Middle frontal gyrus (tissue), 1 donor: ENCODE measurements around the gene CACNA1B.

Source experiments
- DNase-seq: peaks from one replicate; pipeline ENCODE4 v3.0.0-alpha.2; 2015; ENCODE audit warnings: low spot score; ENCODE audit errors: extremely low spot score

Gene CACNA1B

DNA sequence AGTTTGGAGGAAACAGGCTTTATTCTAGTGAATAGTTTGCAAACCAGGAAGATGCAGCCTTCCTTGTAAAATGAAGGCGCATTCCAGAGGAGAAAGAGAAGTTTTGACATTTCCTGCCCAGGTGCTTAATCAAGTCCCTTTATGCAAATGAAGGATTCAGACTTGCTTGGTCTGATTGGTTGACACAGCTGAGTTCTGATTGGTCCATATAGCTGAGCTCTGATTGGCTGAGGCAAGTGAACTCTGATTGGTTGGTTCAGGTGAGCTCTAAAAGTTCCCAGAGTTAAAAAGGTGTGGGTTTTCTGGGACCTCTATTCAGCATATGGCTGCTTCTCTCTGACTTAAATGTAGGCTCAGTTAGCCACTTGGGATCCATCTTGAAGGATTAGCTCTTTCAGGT lies 151.0 kb downstream of the CACNA1B start:
- no peak for DNase-seq

DNA sequence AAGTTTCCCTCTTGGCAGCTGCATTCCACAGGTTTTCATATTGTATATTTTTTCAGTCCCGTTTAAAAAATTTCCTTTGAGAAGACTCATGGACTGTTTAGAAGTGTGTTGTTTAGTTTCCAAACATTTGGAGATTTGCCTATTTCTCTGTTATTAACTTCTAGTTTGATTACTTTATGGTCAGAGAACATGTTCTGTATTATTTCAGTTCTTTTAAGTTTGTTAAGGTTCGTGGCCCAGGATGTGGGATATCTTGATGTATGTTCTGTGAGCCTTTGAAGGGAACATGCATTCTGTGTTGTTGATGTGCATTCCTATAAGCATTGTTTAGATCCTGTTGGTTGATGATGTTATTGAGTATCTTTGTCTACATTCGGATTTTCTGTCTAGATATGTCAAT lies 153.6 kb downstream of the CACNA1B start:
- DNase-seq = no peak

DNA sequence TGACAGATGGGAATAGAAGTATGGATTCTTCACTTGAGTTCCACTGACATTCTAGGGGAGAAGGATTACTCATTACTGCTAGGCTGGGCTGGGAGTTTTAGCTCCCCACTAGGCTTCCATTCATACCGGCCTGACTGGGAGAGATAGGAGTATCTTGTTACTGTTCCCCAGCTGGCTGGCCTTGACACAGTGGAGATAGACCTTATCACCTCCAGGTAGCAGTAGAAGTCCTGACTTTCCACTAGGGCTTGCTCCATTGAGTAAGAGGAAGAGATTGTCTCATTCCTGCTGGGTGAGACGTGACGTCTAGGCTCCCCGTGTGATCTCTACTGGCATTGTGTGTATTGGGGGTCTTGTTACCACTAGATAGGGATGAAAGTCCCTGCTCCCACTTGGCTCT lies 156.4 kb downstream of the CACNA1B start:
- no peak for DNase-seq

DNA sequence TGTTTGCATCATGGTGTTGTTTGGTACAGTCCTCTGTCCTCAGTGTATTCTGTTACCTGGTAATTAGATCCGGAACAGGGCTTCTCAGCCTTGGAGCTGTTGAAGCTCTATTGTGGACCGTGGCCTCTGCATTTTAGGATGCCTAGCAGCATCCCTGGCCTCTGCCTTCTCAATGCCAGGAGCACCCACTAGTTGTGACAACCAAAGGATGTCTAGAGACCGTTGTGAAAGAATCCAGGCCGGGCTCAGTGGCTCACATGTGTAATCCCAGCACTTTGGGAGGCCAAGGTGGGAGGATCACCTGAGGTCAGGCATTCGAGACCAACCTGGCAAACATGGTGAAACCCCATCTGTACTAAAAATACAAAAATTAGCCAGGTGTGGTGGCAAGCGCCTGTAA lies 159.6 kb downstream of the CACNA1B start:
- DNase-seq = no peak

DNA sequence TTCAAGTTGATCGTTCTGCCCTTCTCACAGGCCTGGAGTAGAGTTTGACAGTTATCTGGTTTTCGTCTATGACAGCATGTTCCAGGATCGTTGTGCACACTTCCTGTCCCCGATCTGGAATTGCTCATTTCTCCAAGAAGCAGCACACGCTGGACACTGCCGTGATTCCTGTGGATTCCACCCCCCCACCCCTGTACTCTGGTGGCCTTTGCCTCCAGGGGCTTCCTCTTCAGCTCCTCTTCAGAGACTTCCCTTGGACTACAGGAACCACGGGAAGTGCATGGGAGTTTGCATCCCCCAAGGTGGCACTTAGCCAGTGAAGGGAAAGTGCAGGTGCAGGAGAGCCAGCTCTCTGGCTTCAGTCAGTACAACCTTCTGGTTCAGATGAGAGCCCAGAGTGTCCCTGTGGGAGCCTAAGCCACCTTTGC lies 160.7 kb downstream of the CACNA1B start:
- no peak for DNase-seq

DNA sequence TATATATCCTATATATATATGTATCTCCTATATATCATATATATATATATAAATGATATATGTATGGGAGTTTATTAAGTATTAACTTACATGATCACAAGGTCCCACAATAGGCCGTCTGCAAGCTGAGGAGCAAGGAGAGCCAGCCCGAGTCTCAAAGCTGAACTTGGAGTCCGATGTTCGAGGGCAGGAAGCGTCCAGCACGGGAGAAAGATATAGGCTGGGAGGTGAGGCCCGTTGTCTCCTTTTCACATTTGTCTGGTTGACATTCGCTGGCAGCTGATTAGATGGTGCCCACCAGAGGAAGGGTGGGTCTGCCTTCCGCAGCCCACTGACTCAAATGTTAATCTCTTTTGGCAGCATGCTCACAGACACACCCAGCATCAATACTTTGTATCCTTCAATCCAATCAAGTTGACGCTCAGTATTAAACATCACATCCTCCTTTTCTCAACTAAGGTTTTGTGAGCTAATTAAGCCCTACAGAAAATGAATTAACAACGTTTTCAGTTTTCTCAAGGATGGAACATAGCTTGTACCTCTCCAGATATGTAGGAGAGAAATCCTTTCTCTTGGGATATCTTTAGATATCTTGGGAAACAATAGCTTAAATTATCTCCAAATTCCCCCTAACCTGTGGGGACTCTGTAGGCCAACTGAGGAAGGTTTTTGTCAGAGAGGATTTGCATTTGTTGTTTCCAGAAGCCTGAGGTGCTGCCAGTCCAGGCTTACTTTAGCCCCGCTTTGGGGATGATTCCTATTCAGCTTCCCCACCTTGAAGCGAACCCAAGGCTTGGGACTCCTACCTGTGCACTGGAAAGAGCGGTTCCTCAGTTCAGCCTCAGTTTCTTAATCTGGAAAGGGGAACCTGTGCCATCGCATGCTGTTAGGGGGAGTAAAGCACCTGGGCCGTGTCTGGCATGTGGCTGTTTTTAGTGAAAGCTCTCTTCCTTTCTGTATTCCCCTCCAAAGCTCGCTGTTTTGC lies 163.2 kb downstream of the CACNA1B start:
- no peak for DNase-seq

DNA sequence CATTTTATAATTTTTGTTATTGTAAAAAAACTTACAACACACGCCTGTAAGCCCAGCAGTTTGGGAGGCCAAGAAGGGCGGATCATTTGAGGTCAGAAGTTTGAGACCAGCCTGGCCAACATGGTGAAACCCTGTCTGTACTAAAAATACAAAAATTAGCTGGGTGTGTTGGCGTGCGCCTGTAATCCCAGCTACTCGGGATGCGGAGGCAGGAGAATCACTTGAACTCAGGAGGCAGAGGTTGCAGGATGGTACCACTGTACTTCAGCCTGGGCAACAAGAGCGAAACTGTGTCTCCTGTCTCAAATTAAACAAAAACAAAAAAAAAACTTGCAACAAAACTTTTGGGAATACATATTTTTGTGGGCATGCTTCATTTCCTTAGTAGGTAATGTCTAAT lies 164.6 kb downstream of the CACNA1B start:
- no peak for DNase-seq

DNA sequence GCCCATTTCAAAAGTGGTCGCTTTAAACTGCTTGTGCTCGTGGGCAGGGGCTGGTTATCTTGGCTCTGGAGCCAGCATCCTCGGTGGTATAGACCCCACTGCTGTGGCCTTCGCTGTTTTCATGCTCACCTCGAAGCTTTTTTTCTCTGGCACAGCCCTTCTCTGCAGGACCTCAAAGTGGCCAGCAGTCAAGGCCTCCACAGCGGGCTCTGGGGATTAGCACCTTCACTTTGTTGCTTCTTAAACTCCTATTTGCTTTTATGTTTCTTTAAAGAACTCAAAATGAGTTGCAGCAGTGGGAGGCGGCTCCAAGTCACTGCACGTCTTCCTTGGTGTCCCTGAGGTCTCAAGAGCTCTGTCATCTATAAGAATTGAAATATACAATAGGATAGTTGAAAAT lies 165.1 kb downstream of the CACNA1B start:
- DNase-seq = no peak

DNA sequence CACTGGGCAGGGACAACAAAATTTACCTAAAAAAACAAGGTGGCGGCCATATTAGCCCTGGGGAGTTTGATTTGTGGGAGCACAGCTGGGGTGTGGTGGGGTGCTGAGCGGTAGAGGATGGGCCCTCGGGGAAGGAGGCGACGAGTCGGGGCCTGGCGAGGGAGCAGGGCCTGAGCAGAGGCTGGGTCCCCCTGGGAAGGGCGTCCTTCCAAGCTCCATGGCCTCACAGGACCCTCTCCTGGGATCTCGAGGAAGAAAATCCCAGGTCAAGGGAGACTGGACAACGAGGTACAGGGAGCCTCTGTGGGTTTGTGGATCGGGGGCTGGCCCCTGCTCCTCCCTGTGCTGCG lies 165.5 kb downstream of the CACNA1B start:
- DNase-seq = no peak

DNA sequence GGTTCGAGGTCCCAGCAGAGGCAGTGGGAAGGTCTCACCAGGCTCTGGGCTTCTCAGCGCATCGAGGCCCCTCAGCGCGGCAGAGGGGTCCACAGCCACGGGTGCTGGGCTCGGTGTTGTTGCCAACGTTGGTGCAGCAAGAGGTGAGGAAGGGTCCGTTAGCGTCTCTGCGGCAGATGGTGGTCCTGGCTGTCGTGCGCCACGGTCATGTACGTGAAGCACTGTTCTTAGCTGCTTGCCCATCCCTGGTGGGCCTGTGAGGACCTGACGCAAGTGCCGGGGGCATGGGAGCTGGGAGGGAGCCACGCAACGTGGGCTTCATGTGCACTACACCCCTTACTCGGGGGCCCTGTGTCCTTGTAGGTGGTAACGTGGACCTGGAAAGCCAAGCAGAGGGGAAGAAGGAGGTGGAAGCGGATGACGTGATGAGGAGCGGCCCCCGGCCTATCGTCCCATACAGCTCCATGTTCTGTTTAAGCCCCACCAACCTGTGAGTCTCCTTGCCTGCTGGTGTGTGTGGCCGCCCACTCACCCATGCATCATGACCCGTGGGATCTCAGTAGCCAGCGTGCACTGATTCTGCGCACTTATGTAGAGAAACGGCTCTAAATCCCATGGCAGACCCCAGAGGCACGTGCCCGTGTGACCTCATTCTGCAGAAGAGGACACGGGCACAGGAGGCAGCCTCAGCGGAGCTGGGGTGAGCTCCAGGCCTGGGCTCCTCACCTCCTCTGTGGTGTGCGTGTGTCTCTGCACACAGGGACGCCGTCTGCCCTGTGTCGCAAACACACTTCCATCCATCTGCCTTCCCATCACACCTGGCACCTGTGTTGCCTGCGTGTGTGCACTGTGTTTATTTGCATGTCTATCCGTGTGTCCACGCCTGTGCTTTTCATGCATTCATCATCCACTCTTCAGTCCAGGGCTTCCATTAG lies 166.1 kb downstream of the CACNA1B start:
- DNase-seq = no peak

DNA sequence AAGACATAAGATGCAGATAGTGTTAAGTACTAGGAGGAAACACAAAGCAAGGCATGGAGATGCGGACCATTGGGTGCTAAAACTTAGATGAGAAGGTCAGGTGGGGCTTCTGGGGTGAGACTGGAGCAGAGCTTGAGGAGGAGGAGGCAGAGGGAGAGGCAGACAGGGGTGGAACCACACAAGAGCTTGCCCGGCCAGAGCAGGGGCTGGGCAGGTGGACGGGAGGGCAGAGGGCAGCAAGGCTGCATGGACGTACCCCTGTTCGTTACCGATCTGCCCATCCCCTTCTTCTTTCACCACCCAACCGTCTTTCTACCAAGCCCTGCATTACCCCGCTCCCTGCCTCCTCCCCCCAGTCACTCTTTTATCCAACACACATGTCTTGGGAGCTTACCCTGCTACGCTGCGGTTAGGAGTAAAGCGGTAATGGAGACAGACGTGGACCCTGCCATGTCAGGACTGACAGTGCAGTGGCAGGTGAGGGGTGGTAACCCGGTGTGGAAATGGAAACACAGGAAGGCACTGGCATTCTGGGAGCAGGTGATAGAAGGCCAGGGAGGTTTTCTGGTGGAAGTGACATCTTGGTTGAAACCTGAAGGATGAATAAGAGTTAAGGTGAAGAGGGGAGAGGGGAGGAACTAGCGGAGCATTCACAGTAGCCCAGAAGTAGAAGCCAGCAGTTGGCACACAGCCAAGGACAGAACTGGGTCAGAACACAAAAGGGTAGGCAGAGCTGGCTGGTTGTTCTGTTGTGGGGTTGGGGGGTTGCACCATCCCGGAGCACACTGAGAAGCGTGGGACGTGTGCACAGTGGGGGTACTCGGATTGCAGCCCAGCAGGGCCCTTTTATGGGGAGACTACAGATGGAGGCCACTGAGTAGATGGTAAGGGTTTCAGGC lies 167.2 kb downstream of the CACNA1B start:
- DNase-seq = peak; percentile 37

DNA sequence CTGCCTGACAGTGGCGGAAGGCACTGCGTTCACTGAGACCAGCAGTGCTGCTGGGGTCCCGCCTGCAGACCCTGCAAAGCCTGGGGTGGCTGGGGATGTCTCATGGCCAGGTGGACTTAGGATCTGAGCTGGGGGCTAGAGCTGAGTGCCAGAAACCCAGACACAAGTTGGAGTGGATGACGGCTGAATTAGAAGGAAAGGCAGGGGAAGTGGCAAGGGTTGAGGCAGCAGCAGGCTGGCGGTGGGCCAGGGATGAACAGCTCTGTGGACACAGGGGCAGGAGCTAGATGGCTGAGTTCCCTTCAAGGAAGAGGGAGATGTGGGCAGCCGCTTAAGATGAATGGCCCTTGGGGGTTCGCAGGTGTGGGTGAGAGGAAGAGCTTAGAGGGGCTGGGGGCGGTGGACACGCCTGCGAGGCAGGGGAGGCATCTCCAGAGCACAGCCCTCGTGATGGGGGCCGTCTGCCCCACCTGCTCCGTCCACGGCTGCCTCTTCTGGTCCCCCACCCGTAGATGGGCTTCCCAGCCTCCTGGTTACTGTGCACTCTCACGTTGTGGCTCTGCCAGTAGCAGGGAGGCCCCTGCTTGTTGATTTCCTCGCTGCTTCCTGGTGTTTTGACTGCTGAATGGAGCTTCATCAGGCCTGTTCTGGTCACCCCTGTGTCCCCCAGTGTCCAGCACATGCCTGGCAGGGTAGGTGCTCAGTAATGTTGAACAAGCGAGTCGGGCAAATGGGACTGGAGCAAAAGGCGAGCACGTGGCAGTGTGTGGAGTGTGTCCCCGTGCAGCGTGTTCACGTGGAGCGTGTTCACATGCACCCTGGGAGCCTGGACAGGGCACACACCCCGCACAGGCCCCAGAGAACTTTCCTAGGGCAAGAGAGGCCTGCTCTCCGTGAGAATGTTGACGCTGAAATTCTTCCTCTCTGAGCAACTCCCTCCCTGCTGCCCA lies 168.2 kb downstream of the CACNA1B start:
- no peak for DNase-seq

DNA sequence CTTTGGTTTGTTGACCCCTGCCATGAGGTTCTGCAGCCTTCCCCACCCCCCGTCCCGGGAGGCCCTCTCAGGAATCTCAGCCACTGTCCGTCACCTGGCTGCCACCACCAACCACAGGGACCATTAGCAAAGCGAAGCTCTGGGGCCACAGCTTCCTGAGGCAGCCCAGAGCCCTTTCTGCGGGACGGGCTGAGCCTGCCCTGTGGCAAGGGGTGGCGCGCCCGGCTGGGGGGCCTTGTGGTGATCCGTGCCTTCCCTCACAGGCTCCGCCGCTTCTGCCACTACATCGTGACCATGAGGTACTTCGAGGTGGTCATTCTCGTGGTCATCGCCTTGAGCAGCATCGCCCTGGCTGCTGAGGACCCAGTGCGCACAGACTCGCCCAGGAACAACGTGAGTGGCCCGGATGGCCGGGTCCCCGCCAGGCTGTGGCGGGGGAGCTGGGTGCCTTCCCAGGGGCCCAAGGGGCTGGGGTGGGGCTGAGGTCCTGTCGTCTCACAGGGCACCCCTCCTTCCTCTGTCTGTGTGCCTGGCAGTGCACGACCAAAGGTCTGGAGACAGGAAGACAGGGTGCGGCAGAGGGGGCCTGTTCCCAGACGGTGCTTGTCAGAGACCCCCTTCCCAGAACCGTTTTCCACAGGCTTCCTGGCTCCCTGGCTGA lies 169.2 kb downstream of the CACNA1B start:
- DNase-seq = no peak

DNA sequence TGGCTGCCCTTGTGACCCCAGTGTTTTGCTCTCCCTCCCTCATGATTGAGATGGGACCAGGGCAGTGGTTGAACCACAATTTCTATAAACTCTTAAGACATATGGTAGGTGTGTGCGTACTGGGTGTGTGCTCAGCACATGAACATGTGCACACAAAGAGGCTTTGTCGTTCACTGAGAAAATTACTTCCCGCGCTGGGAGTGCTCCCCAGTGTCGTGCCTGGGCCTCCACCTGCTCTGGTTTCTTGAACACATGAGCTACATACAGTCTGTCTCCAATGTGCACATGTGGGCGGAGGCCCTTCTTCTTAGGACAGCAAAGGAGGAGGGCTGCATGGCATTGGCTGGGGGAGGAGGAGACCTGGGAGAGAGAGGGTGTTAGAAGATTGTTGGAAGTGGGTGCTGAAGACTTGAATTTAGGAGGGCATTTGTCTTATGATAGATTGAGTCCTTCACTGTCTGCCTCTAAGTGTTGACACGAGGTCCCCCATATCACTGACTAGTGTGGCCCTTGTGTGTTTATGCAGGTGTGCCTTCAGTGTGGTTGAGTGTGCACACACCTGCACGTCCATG lies 170.0 kb downstream of the CACNA1B start:
- no peak for DNase-seq

DNA sequence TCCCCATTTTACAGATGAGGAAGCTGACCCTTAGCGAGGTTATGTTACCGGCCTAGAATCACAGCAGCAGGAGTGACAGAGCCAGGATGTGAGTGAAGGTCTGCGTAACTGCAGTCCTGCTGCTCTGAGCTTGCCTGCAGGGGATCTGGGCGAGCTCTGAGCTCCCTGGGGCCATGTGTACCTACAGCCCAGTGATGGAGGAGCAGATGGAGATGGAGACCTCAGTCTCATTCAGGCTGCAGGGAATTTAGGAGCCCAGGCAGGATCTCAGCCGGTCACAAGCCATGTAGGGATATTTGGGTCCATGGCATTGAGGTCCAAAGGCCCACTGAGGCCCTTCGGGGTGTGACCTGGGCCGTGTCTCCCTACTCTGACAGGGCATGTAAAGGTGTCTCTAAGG lies 170.6 kb downstream of the CACNA1B start:
- no peak for DNase-seq

DNA sequence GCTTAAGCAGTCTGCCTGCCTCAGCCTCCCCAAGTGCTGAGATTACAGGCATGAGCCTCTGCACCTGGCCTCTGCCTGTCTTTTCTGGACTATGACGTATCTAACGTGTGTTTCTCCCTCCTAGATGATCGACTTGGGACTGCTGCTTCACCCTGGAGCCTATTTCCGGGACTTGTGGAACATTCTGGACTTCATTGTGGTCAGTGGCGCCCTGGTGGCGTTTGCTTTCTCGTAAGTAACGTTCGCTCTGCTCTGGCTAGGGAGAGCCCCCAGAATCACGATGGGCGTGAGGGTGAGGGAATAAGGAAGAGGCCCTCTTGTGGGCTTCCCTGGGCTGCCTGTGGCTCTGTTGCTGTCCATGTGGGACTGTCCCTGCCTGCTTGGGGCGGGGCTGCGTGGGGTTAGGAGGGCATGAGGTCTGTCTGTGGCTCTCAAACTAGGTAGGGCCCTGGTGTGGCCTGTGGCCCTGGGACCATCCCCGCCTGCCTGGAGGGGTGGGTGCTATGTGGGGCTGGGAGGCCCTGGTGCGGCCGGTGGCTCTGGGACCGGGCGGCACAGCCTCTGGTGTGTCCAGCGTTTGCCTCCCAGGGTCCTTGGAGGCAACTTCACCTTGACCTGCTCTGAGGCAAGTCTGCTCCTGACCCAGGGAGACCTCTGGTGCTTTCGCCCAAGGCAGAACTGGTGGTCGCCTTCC lies 171.7 kb downstream of the CACNA1B start:
- no peak for DNase-seq

DNA sequence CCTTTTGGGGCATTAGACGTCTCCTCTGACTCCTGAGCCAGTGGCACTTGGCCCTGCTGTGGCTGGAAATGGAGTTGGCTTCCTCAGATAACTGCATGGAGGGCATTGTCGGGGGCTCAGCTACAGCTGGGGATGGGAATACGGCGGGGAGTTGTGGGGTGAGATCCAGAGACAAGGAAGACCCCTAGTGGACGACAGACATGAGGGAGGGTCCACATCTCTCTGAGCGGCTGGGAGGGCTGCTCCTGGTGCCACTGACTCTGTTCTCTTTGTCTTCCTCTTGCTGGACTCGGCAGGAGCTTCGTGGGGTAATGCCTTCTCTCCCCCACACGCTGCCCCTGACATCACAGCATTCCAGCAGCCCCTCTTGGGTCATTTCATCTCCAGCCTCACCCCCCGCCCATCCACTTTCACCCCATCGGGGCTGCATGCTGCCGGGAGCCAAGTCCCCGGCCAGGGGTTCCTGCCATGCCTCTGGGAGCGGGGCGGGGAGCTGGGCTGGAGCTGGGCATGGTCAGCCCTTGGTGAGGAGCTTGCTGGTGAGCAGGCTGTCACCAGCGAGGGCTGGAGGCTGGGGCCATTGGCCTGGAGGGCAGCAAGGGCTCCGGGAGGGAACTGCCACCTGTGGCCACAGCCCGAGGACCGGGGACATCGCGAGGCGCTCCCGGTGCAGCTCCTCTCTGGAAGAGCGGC lies 172.3 kb downstream of the CACNA1B start:
- DNase-seq = no peak
